ENCODE results near the gene KCNJ4. TPM values are rescaled to one million over a fixed set of nuclear protein-coding genes. Genes with fewer than 3 reads are reported as not detected.

Gene KCNJ4
- total and polyA plus RNA-seq, 5 donors, result 15.7 to 40.5 (median 33.1) TPM

- DNase-seq, result no peak
- Histone ChIP-seq H3K27me3 (ENCODE audit: control insufficient read depth, insufficient read depth) (no peaks in the 10 kb centered on the region), H3K9me3 (ENCODE audit: control insufficient read depth, low read length) (no peaks in the 10 kb centered on the region), H3K27ac (ENCODE audit: low read length) (peak overlapping the region; percentile 96), H3K4me1 (ENCODE audit: control insufficient read depth, insufficient read depth, low read length) (peaks cover 5% of the 10 kb centered on the region), H3K4me3 (ENCODE audit: low read length) (no peak overlapping the region)
- 94% methylated on average over 2 of the region's 2 CpGs for WGBS
- intact Hi-C loops (cut with DNase I), result no loop called here
- ATAC-seq, result no peak
Observed at GRCh38 chr22:38451404-38451803, 3.6 kb downstream of the KCNJ4 start.

- ATAC-seq (peak; percentile 47 to 49), DNase-seq (peak in 1 of 3 donors; percentile 76)
- WGBS, result 40% methylated on average over 11 of the region's 11 CpGs
- peaks cover 5% of the 10 kb centered on the region for H3K4me1 ChIP-seq (ENCODE audit: control insufficient read depth, insufficient read depth, low read length)
- no peaks in the 10 kb centered on the region for H3K9me3 ChIP-seq (ENCODE audit: control insufficient read depth, low read length)
- intact Hi-C loops (cut with DNase I), result no loop called here
- H3K27me3 ChIP-seq (ENCODE audit: control insufficient read depth, insufficient read depth), result no peaks in the 10 kb centered on the region
- peak overlapping the region; percentile 96 for H3K27ac ChIP-seq (ENCODE audit: low read length)
- H3K4me3 ChIP-seq (ENCODE audit: low read length), result no peak overlapping the region
Observed at GRCh38 chr22:38450234-38450797, 4.7 kb downstream of the KCNJ4 start.

- 58% methylated on average over 18 of the region's 18 CpGs for WGBS
- Histone ChIP-seq H3K4me3 (ENCODE audit: low read length) (no peak overlapping the region), H3K27ac (ENCODE audit: low read length) (peak overlapping the region; percentile 96), H3K4me1 (ENCODE audit: control insufficient read depth, insufficient read depth, low read length) (peaks cover 5% of the 10 kb centered on the region), H3K9me3 (ENCODE audit: control insufficient read depth, low read length) (no peaks in the 10 kb centered on the region), H3K27me3 (ENCODE audit: control insufficient read depth, insufficient read depth) (no peaks in the 10 kb centered on the region)
- intact Hi-C loops (cut with DNase I), result no loop called here
- DNase-seq, result no peak
- ATAC-seq, result peak; percentile 8 to 51
Observed at GRCh38 chr22:38449776-38450175, 5.2 kb downstream of the KCNJ4 start.

- intact Hi-C loops (cut with DNase I), result no loop called here
- Histone ChIP-seq H3K27me3 (ENCODE audit: control insufficient read depth, insufficient read depth) (no peaks in the 10 kb centered on the region), H3K4me1 (ENCODE audit: control insufficient read depth, insufficient read depth, low read length) (peaks cover 5% of the 10 kb centered on the region), H3K9me3 (ENCODE audit: control insufficient read depth, low read length) (no peaks in the 10 kb centered on the region), H3K27ac (ENCODE audit: low read length) (peak overlapping the region; percentile 96), H3K4me3 (ENCODE audit: low read length) (no peak overlapping the region)
- 75% methylated on average over 14 of the region's 14 CpGs for WGBS
- ATAC-seq (peak; percentile 35 to 42), DNase-seq (peak in 1 of 3 donors; percentile 80)
Observed at GRCh38 chr22:38448945-38449745, 5.9 kb downstream of the KCNJ4 start.

GRCh38 chr22:38446018-38446601 lies 8.9 kb downstream of the KCNJ4 start:
- ATAC-seq (no peak), DNase-seq (no peak)
- no peak overlapping the region for H3K4me3 ChIP-seq (ENCODE audit: low read length)
- no peaks in the 10 kb centered on the region for H3K9me3 ChIP-seq (ENCODE audit: control insufficient read depth, low read length)
- intact Hi-C loops (cut with DNase I), result no loop called here
- H3K27me3 ChIP-seq (ENCODE audit: control insufficient read depth, insufficient read depth), result no peaks in the 10 kb centered on the region
- 43% methylated on average over 9 of the region's 9 CpGs for WGBS
- peak overlapping the region; percentile 20 for H3K27ac ChIP-seq (ENCODE audit: low read length)
- peaks cover 3% of the 10 kb centered on the region for H3K4me1 ChIP-seq (ENCODE audit: control insufficient read depth, insufficient read depth, low read length)

GRCh38 chr22:38444783-38445182 lies 10.2 kb downstream of the KCNJ4 start:
- H3K27me3 ChIP-seq (ENCODE audit: control insufficient read depth, insufficient read depth), result no peaks in the 10 kb centered on the region
- no peaks in the 10 kb centered on the region for H3K9me3 ChIP-seq (ENCODE audit: control insufficient read depth, low read length)
- H3K4me3 ChIP-seq (ENCODE audit: low read length), result no peak overlapping the region
- WGBS, result 91% methylated on average over 10 of the region's 10 CpGs
- intact Hi-C loops (cut with DNase I), result no loop called here
- DNase-seq, result no peak
- no peak overlapping the region for H3K27ac ChIP-seq (ENCODE audit: low read length)
- H3K4me1 ChIP-seq (ENCODE audit: control insufficient read depth, insufficient read depth, low read length), result peaks cover 3% of the 10 kb centered on the region
- ATAC-seq, result no peak

GRCh38 chr22:38443628-38444521 lies 11.1 kb downstream of the KCNJ4 start:
- intact Hi-C loops (cut with DNase I), result no loop called here
- Histone ChIP-seq H3K9me3 (ENCODE audit: control insufficient read depth, low read length) (no peaks in the 10 kb centered on the region), H3K4me3 (ENCODE audit: low read length) (no peak overlapping the region), H3K4me1 (ENCODE audit: control insufficient read depth, insufficient read depth, low read length) (peaks cover 3% of the 10 kb centered on the region), H3K27me3 (ENCODE audit: control insufficient read depth, insufficient read depth) (no peaks in the 10 kb centered on the region), H3K27ac (ENCODE audit: low read length) (peak overlapping the region; percentile 55)
- DNase-seq (no peak), ATAC-seq (no peak)
- 46% methylated on average over 21 of the region's 21 CpGs for WGBS

- H3K27ac ChIP-seq (ENCODE audit: low read length), result peak overlapping the region; percentile 67
- ATAC-seq (peak; percentile 53 to 54), DNase-seq (peak in 1 of 3 donors; percentile 75)
- no peaks in the 10 kb centered on the region for H3K9me3 ChIP-seq (ENCODE audit: control insufficient read depth, low read length)
- peaks cover 3% of the 10 kb centered on the region for H3K4me1 ChIP-seq (ENCODE audit: control insufficient read depth, insufficient read depth, low read length)
- H3K27me3 ChIP-seq (ENCODE audit: control insufficient read depth, insufficient read depth), result no peaks in the 10 kb centered on the region
- WGBS, result 44% methylated on average over 13 of the region's 13 CpGs
- intact Hi-C loops (cut with DNase I), result no loop called here
- H3K4me3 ChIP-seq (ENCODE audit: low read length), result no peak overlapping the region
Observed at GRCh38 chr22:38442967-38443627, 11.9 kb downstream of the KCNJ4 start.

- 65% methylated on average over 16 of the region's 16 CpGs for WGBS
- ATAC-seq (peak in 1 of 2 donors; percentile 7), DNase-seq (no peak)
- Histone ChIP-seq H3K27ac (ENCODE audit: low read length) (no peak overlapping the region), H3K27me3 (ENCODE audit: control insufficient read depth, insufficient read depth) (no peaks in the 10 kb centered on the region), H3K9me3 (ENCODE audit: control insufficient read depth, low read length) (no peaks in the 10 kb centered on the region), H3K4me3 (ENCODE audit: low read length) (no peak overlapping the region), H3K4me1 (ENCODE audit: control insufficient read depth, insufficient read depth, low read length) (peaks cover 3% of the 10 kb centered on the region)
- intact Hi-C loops (cut with DNase I), result no loop called here
Observed at GRCh38 chr22:38441620-38442287, 13.2 kb downstream of the KCNJ4 start.

GRCh38 chr22:38440747-38441350 lies 14.2 kb downstream of the KCNJ4 start:
- Histone ChIP-seq H3K27ac (ENCODE audit: low read length) (no peak overlapping the region), H3K27me3 (ENCODE audit: control insufficient read depth, insufficient read depth) (no peaks in the 10 kb centered on the region), H3K4me3 (ENCODE audit: low read length) (no peak overlapping the region), H3K9me3 (ENCODE audit: control insufficient read depth, low read length) (no peaks in the 10 kb centered on the region), H3K4me1 (ENCODE audit: control insufficient read depth, insufficient read depth, low read length) (peaks cover 10% of the 10 kb centered on the region)
- DNase-seq (no peak), ATAC-seq (no peak)
- intact Hi-C loops (cut with DNase I), result no loop called here
- 81% methylated on average over 14 of the region's 14 CpGs for WGBS

All from right cardiac atrium (tissue), 5 donors.